A549 (cell line): ENCODE data around the gene ESPN. TPM values are rescaled to one million over a fixed set of nuclear protein-coding genes. Genes with fewer than 3 reads are reported as not detected.
A peak's percentile ranks its signal among the peaks of the same experiment; 100 is the strongest.

Source experiments
- ATAC-seq, 2 experiments: fragments of 200-7000 bp in 1 of 2; fragments of >200 bp in 1 of 2; cut with Nextera tagmentation in 1 of 2; cut with Tn5 transposase in 1 of 2; 3 replicates each; pipeline versions ENCODE4 v1.8.0 to v1.9.1; 2018 to 2020; ENCODE audit warnings: mild to moderate bottlenecking in 1 of 2, moderate library complexity in 1 of 2
- CTCF ChIA-PET: fragments of 300-600 bp; sonication (Branson Sonifier 250); formaldehyde crosslinking; extraction: SDS; loops from one replicate; lab custom pipeline; 2021; ENCODE audit warnings: antibody characterized with exemption, inconsistent platforms; lab: Yijun Ruan, JAX
- POLR2A ChIA-PET: fragments of 350-600 bp; formaldehyde crosslinking; extraction: SDS; loops from one replicate; lab custom pipeline; 2021; ENCODE audit warnings: antibody characterized with exemption, inconsistent platforms; lab: Yijun Ruan, JAX
- DNase-seq, 2 experiments: peaks; one replicate each; pipeline versions ENCODE4 v3.0.0 to v3.0.0-alpha.2; 2011 to 2016; ENCODE audit warnings: low read depth in 1 of 2, low spot score in 1 of 2
- FAIRE-seq: peaks from 2 replicates; lab custom pipeline; 2011; peaks lifted over from hg19 to GRCh38; lab: Jason Lieb, UNC
- H3K27ac ChIP-seq, 2 experiments: fragments of >200 bp; sonication (Bioruptor Twin); formaldehyde crosslinking; 3 replicates each; pipeline ENCODE4 v1.5.1; 2016 to 2017
- H3K4me1 ChIP-seq: fragments of >200 bp; sonication (Bioruptor Twin); formaldehyde crosslinking; 3 replicates; pipeline ENCODE4 v1.6.1; 2016
- H3K4me2 ChIP-seq: fragments of >200 bp; sonication (Bioruptor Twin); formaldehyde crosslinking; 3 replicates; pipeline ENCODE4 v1.6.1; 2016
- H3K4me3 ChIP-seq: fragments of >200 bp; sonication (Bioruptor Twin); formaldehyde crosslinking; 3 replicates; pipeline ENCODE4 v1.5.1; 2016
- H3K9me3 ChIP-seq: fragments of >200 bp; sonication (Bioruptor Twin); formaldehyde crosslinking; 3 replicates; pipeline ENCODE4 v1.6.1; 2016
- CHD4 ChIP-seq: fragments of 200-600 bp; sonication (generic); IDR thresholded peaks from 2 replicates; pipeline ENCODE4 v1.6.1; 2016; ENCODE audit warnings: antibody characterized with exemption, mild to moderate bottlenecking, borderline replicate concordance
- CTCF ChIP-seq: fragments of >200 bp; sonication (Bioruptor Twin); formaldehyde crosslinking; IDR thresholded peaks from 3 replicates; pipeline ENCODE4 v1.5.1; 2016
- GATA3 ChIP-seq: IDR thresholded peaks from 2 replicates; pipeline ENCODE4 v1.6.1; 2012; ENCODE audit warnings: borderline replicate concordance
- HOXB13 ChIP-seq: fragments of 250-450 bp; sonication (Bioruptor Pico); IDR thresholded peaks from 2 replicates; pipeline ENCODE4 v1.5.0; 2020; ENCODE audit warnings: low read depth, mild to moderate bottlenecking, moderate library complexity
- JUN ChIP-seq, 2 experiments: fragments of >200 bp; sonication (Bioruptor Twin); formaldehyde crosslinking; IDR thresholded peaks; 2 replicates in 1 of 2; 3 replicates in 1 of 2; pipeline ENCODE4 v1.6.1; 2016 to 2017
- MAX ChIP-seq: IDR thresholded peaks from 2 replicates; pipeline ENCODE4 v1.6.1; 2012
- MAZ ChIP-seq: fragments of 150-350 bp; IDR thresholded peaks from 2 replicates; pipeline ENCODE4 v1.6.1; 2014; ENCODE audit warnings: antibody characterized with exemption, low read depth, low read length, borderline replicate concordance
- NPAS2 ChIP-seq: fragments of 250-450 bp; sonication (Bioruptor Pico); IDR thresholded peaks from 2 replicates; pipeline ENCODE4 v1.8.0; 2022; ENCODE audit warnings: mild to moderate bottlenecking, moderate library complexity, borderline replicate concordance
- PBX3 ChIP-seq: IDR thresholded peaks from 2 replicates; pipeline ENCODE4 v1.6.1; 2012
- PHF8 ChIP-seq: fragments of 200-600 bp; sonication (generic); IDR thresholded peaks from 2 replicates; pipeline ENCODE4 v1.6.1; 2016; ENCODE audit warnings: low read depth, mild to moderate bottlenecking, antibody characterized with exemption, moderate library complexity, borderline replicate concordance
- POLR2A ChIP-seq: IDR thresholded peaks from 2 replicates; pipeline ENCODE4 v1.6.1; 2012; ENCODE audit warnings: mild to moderate bottlenecking, low read length
- POLR2AphosphoS2 ChIP-seq: conservative IDR thresholded peaks from 2 replicates; pipeline ENCODE4 v1.6.1; 2012; ENCODE audit warnings: low read length, improper control_type of control experiment, inconsistent platforms
- RNF2 ChIP-seq: fragments of 200-600 bp; sonication (generic); IDR thresholded peaks from 2 replicates; pipeline ENCODE4 v1.6.1; 2016; ENCODE audit warnings: low read depth, mild to moderate bottlenecking, antibody characterized with exemption, moderate library complexity, borderline replicate concordance
- SMC3 ChIP-seq: fragments of >200 bp; sonication (Bioruptor Twin); formaldehyde crosslinking; IDR thresholded peaks from 3 replicates; pipeline ENCODE4 v1.6.1; 2018; ENCODE audit warnings: inconsistent platforms
- TFCP2L1 ChIP-seq: fragments of 250-450 bp; sonication (Bioruptor Pico); IDR thresholded peaks from 2 replicates; pipeline ENCODE4 v1.5.0; 2021; ENCODE audit warnings: mild to moderate bottlenecking
- TP53 ChIP-seq: fragments of 250-450 bp; sonication (Bioruptor Pico); IDR thresholded peaks from 2 replicates; pipeline ENCODE4 v1.5.0; 2021; ENCODE audit warnings: mild to moderate bottlenecking, moderate library complexity
- USF2 ChIP-seq: fragments of 450-650 bp; IDR thresholded peaks from 2 replicates; pipeline ENCODE4 v1.6.1; 2014; ENCODE audit warnings: antibody characterized with exemption
- ZC3H11A ChIP-seq: fragments of 450-650 bp; IDR thresholded peaks from 2 replicates; pipeline ENCODE4 v1.6.1; 2014; ENCODE audit warnings: antibody characterized with exemption, mild to moderate bottlenecking
- ZNF302 ChIP-seq: fragments of 250-450 bp; sonication (Bioruptor Pico); IDR thresholded peaks from 2 replicates; pipeline ENCODE4 v1.9.0; 2021; ENCODE audit warnings: inconsistent platforms, mild to moderate bottlenecking, moderate library complexity
- WGBS: methylation state at CpG from one replicate; pipeline ENCODE4 v1.1.6; 2017; ENCODE audit errors: missing lambda C conversion rate; 5-methylcytosine and 5-hydroxymethylcytosine counted together
- polyA plus RNA-seq, 4 experiments: library from polyadenylated mRNA; depleted of rRNA in 3 of 4; stranded (reverse); fragments of >200 nt; fragmentation: RNase III in 1 of 4; extraction: RNeasy Plus Mini Kit Qiagen cat#74134 plus additional on column Dnase treatment in 1 of 4; gene quantifications; 2 replicates in 3 of 4; 3 replicates in 1 of 4; pipeline ENCODE4 v1.2.3, GENCODE V29; 2011 to 2017

ESPN gene
- polyA plus RNA-seq, 2 of the 4 experiments (the other 2 are of a cell fraction): 0.22 to 0.28 TPM

- no peak for FAIRE-seq
- TF ChIP-seq TP53: no peak
- peak in 1 of 2 experiments; percentile 48; a peak in 2 of 5 replicates for TF ChIP-seq JUN (IDR thresholded peaks at IDR 0.05)
- peak; percentile 30; the same call in 1 of the 2 replicates for TF ChIP-seq MAX
- peak; percentile 28; the same call in 1 of the 2 replicates for TF ChIP-seq GATA3
- TF ChIP-seq PHF8: peak; percentile 26; the same call in 1 of the 2 replicates
- peak; percentile 1; the same call in 1 of the 2 replicates for TF ChIP-seq POLR2A
Measured at GRCh38 chr1:6490181-6491080, 65.9 kb downstream of the ESPN start.

GRCh38 chr1:6491081-6491449 lies 66.5 kb downstream of the ESPN start:
- no peak for DNase-seq
- CTCF ChIA-PET: interaction anchor here (0.6 to 4.6 kb wide), 11 partner anchors 10 to 245 kb away, joined by 3 to 54 read pairs (median 5); partner anchors contain the start of genes NOL9 and TAS1R1
- peak overlapping the region; percentile 99 for H3K27ac ChIP-seq
- no peak for TF ChIP-seq CTCF
- no peak for TF ChIP-seq ZC3H11A
- no peak for TF ChIP-seq PBX3
- no peak for TF ChIP-seq NPAS2
- TF ChIP-seq CHD4: no peak
- TF ChIP-seq RNF2: no peak
- no peak for TF ChIP-seq ZNF302 (CRISPR knock-in tag)
- TF ChIP-seq TP53: no peak
- TF ChIP-seq HOXB13 (CRISPR knock-in tag): no peak
- TF ChIP-seq USF2: no peak
- no peak for TF ChIP-seq POLR2AphosphoS2
- no peak for TF ChIP-seq TFCP2L1 (CRISPR knock-in tag)
- no peak for TF ChIP-seq MAZ
- TF ChIP-seq SMC3: no peak
- POLR2A ChIA-PET: interaction anchor here (0.6 to 0.7 kb wide), 2 partner anchors 123 to 307 kb away, joined by 3 to 4 read pairs; partner anchors contain the start of gene PHF13
- peak; percentile 7 to 8; a peak in 5 of 6 replicates for ATAC-seq
- peak overlapping the region; percentile 100 for H3K4me2 ChIP-seq
- no peaks in the 10 kb centered on the region for H3K9me3 ChIP-seq
- H3K4me3 ChIP-seq: peak overlapping the region; percentile 94
- FAIRE-seq: no peak
- H3K4me1 ChIP-seq: peaks cover 23% of the 10 kb centered on the region
- 4% methylated on average over 6 of the region's 6 CpGs for WGBS

More at GRCh38 chr1:6490181-6491080, 65.9 kb downstream of the ESPN start:
- ChIA-PET CTCF (interaction anchor here (0.5 to 4.6 kb wide), 29 partner anchors 10 to 244 kb away, joined by 3 to 54 read pairs (median 4); partner anchors contain the start of genes NOL9 and TAS1R1), POLR2A (interaction anchor here (0.7 kb wide), 1 partner anchor 306 kb away, joined by 4 read pairs; no protein-coding TSS in a partner anchor)
- peak overlapping the region; percentile 100 for H3K4me2 ChIP-seq
- peaks cover 23% of the 10 kb centered on the region for H3K4me1 ChIP-seq
- DNase-seq: peak; percentile 62 to 77
- peak overlapping the region; percentile 99 for H3K27ac ChIP-seq
- 0% methylated on average over 20 of the region's 70 CpGs for WGBS
- no peaks in the 10 kb centered on the region for H3K9me3 ChIP-seq
- ATAC-seq: peak; percentile 76 to 83
- H3K4me3 ChIP-seq: peak overlapping the region; percentile 94
